HepG2 (cell line): ENCODE data around the gene PRM2. TPM values are rescaled to one million over a fixed set of nuclear protein-coding genes. Genes with fewer than 3 reads are reported as not detected.

Experiments
- ASH2L ChIP-seq: fragments of 300-600, 200-600 bp; sonication (generic); IDR thresholded peaks from 2 replicates; pipeline ENCODE4 v1.7.0; 2017; ENCODE audit warnings: low read depth, mild to moderate bottlenecking, moderate library complexity, mixed read lengths, low read length; ENCODE audit not compliant: insufficient read length
- DZIP1 ChIP-seq: sonication (generic); formaldehyde crosslinking; IDR thresholded peaks from 2 replicates; pipeline ENCODE4 v1.5.0; 2020; ENCODE audit warnings: mild to moderate bottlenecking, missing genetic modification reagents
- GABPA ChIP-seq, 2 experiments: IDR thresholded peaks; 2 replicates each; pipeline ENCODE4 v1.6.1; 2011 to 2016; ENCODE audit warnings: low read depth in 2 of 2, low read length in 1 of 2, missing biosample characterization in 1 of 2, missing genetic modification characterization in 1 of 2
- HCFC1 ChIP-seq: fragments of 150-350 bp; IDR thresholded peaks from 2 replicates; pipeline ENCODE4 v1.6.1; 2014; ENCODE audit warnings: low read depth, low read length
- HIVEP1 ChIP-seq: sonication (generic); formaldehyde crosslinking; IDR thresholded peaks from 2 replicates; pipeline ENCODE4 v1.4.0; 2020; ENCODE audit warnings: mild to moderate bottlenecking, missing genetic modification reagents
- HNF1B ChIP-seq: sonication (generic); formaldehyde crosslinking; IDR thresholded peaks from 2 replicates; pipeline ENCODE4 v1.5.1; 2020; ENCODE audit warnings: mild to moderate bottlenecking, moderate library complexity, missing genetic modification reagents
- HNRNPK ChIP-seq: fragments of 200-400 bp; formaldehyde crosslinking; IDR thresholded peaks from 2 replicates; pipeline ENCODE4 v1.6.1; 2018; ENCODE audit warnings: low read length, low read depth, moderate library complexity, mild to moderate bottlenecking; ENCODE audit not compliant: poor library complexity, severe bottlenecking
- KLF12 ChIP-seq: sonication (generic); formaldehyde crosslinking; IDR thresholded peaks from 2 replicates; pipeline ENCODE4 v1.4.0; 2020; ENCODE audit warnings: missing genetic modification reagents, borderline replicate concordance
- KMT2B ChIP-seq: IDR thresholded peaks from 2 replicates; pipeline ENCODE4 v1.6.1; 2016; ENCODE audit warnings: missing genetic modification reagents, missing compliant biosample characterization
- MLLT10 ChIP-seq: sonication (generic); formaldehyde crosslinking; IDR thresholded peaks from 2 replicates; pipeline ENCODE4 v1.4.0; 2020; ENCODE audit warnings: missing genetic modification reagents
- PATZ1 ChIP-seq: sonication (generic); formaldehyde crosslinking; IDR thresholded peaks from 2 replicates; pipeline ENCODE4 v1.4.0; 2020; ENCODE audit warnings: missing genetic modification reagents
- PITX1 ChIP-seq: sonication (generic); formaldehyde crosslinking; IDR thresholded peaks from 2 replicates; pipeline ENCODE4 v1.5.1; 2020; ENCODE audit warnings: mild to moderate bottlenecking, missing genetic modification reagents
- TBX2 ChIP-seq: sonication (generic); formaldehyde crosslinking; IDR thresholded peaks from 2 replicates; pipeline ENCODE4 v1.5.0; 2020; ENCODE audit warnings: missing genetic modification reagents, mild to moderate bottlenecking, borderline replicate concordance
- TIGD3 ChIP-seq: sonication (generic); formaldehyde crosslinking; IDR thresholded peaks from 2 replicates; pipeline ENCODE4 v1.5.1; 2020; ENCODE audit warnings: mild to moderate bottlenecking, missing genetic modification reagents, borderline replicate concordance
- ZFP62 ChIP-seq: sonication (generic); formaldehyde crosslinking; IDR thresholded peaks from 2 replicates; pipeline ENCODE4 v1.4.0; 2020; ENCODE audit warnings: missing genetic modification reagents
- ZNF225 ChIP-seq: sonication (generic); formaldehyde crosslinking; IDR thresholded peaks from 2 replicates; pipeline ENCODE4 v1.4.0; 2020; ENCODE audit warnings: mild to moderate bottlenecking, missing genetic modification reagents
- ZNF569 ChIP-seq: sonication (generic); formaldehyde crosslinking; IDR thresholded peaks from 2 replicates; pipeline ENCODE4 v1.5.0; 2020; ENCODE audit warnings: mild to moderate bottlenecking, missing genetic modification reagents, moderate library complexity, borderline replicate concordance
- ZNF776 ChIP-seq: sonication (generic); formaldehyde crosslinking; IDR thresholded peaks from 2 replicates; pipeline ENCODE4 v1.4.0; 2020; ENCODE audit warnings: mild to moderate bottlenecking, missing genetic modification reagents
- polyA plus RNA-seq, 8 experiments: library from polyadenylated mRNA; depleted of rRNA in 3 of 8; stranded (reverse) in 7 of 8; unstranded in 1 of 8; fragments of >200 nt; fragmentation: Illumina TruSeq in 4 of 8; extraction: Trizol in 4 of 8; gene quantifications; 2 replicates each; pipeline versions ENCODE4 v1.2.1 to v1.2.3, GENCODE V29; 2011 to 2016; ENCODE audit warnings: low read depth in 4 of 8, missing spikeins in 1 of 8, mixed read lengths in 1 of 8; ENCODE audit not compliant: insufficient read depth in 1 of 8
- total RNA-seq, 5 experiments: library from RNA; depleted of rRNA; stranded (reverse); fragments of >200 nt; fragmentation: Illumina TruSeq; extraction: Trizol; gene quantifications; 2 replicates each; pipeline ENCODE4 v1.2.3, GENCODE V29; 2016; ENCODE audit warnings: low read depth in 1 of 5

PRM2 gene
- total and polyA plus RNA-seq, 2 of the 13 experiments (the other 11 are each of a cell fraction or from before 2014, with no cell fraction given): 0.54 TPM; not detected in 1

GRCh38 chr16:11299865-11300559 lies 23.7 kb upstream of the PRM2 start (continued):
- TF ChIP-seq DZIP1: 0 out of 2 replicates have a peak, but pooled peaks have one; percentile 70
- TF ChIP-seq HIVEP1 (CRISPR knock-in tag): 0 out of 2 replicates have a peak, but pooled peaks have one; percentile 26
- TF ChIP-seq GABPA (IDR thresholded peaks at IDR 0.05; ENCODE audit: low read depth, low read length): no peak
- no peak for TF ChIP-seq GABPA (CRISPR knock-in tag; IDR thresholded peaks at IDR 0.05; ENCODE audit: low read depth)
- no peak for TF ChIP-seq ZNF225 (CRISPR knock-in tag)
- no peak for TF ChIP-seq KLF12 (CRISPR knock-in tag)
- TF ChIP-seq ZNF776 (CRISPR knock-in tag): peak; percentile 32; the same call in 1 of the 2 replicates
- no peak for TF ChIP-seq KMT2B (CRISPR knock-in tag)
- no peak for TF ChIP-seq HNRNPK
- TF ChIP-seq ASH2L: no peak
- TF ChIP-seq MLLT10 (CRISPR knock-in tag): no peak
- TF ChIP-seq PITX1 (CRISPR knock-in tag): 0 out of 2 replicates have a peak, but pooled peaks have one; percentile 39
- peak; percentile 99 for TF ChIP-seq PATZ1 (CRISPR knock-in tag)
- TF ChIP-seq ZNF569: no peak
- TF ChIP-seq TBX2: peak; percentile 22; the same call in 1 of the 2 replicates
- TF ChIP-seq HNF1B: no peak; the same call in 1 of the 2 replicates
- no peak for TF ChIP-seq HCFC1
- TF ChIP-seq TIGD3 (CRISPR knock-in tag): no peak
- TF ChIP-seq ZFP62 (CRISPR knock-in tag): 0 out of 2 replicates have a peak, but pooled peaks have one; percentile 81
